Neural cell (in vitro differentiated cells): ENCODE results near the gene ACSS1.

Source experiments
- CTCF ChIP-seq: fragments of 450-650 bp; IDR thresholded peaks from 2 replicates; pipeline ENCODE4 v1.5.1; 2014; ENCODE audit warnings: antibody characterized with exemption, mild to moderate bottlenecking, moderate library complexity; ENCODE audit not compliant: poor library complexity, severe bottlenecking
- EP300 ChIP-seq: fragments of 450-650 bp; conservative IDR thresholded peaks from 2 replicates; pipeline ENCODE4 v1.6.1; 2014; ENCODE audit warnings: antibody characterized with exemption, mild to moderate bottlenecking, moderate library complexity; ENCODE audit not compliant: poor library complexity, severe bottlenecking
- EZH2 ChIP-seq: fragments of 200-600, 300-800 bp; shearing (Covaris generic), sonication (generic); IDR thresholded peaks from 2 replicates; pipeline ENCODE4 v1.6.1; 2014; ENCODE audit warnings: antibody characterized with exemption, low read length, borderline replicate concordance, mild to moderate bottlenecking; ENCODE audit not compliant: insufficient read depth, poor library complexity, severe bottlenecking
- MXI1 ChIP-seq: fragments of 450-650 bp; conservative IDR thresholded peaks from 2 replicates; pipeline ENCODE4 v1.6.1; 2014; ENCODE audit warnings: antibody characterized with exemption, mild to moderate bottlenecking; ENCODE audit not compliant: poor library complexity, severe bottlenecking
- POLR2AphosphoS5 ChIP-seq: IDR thresholded peaks from 2 replicates; pipeline ENCODE4 v1.6.1; 2012
- RAD21 ChIP-seq: fragments of 450-650 bp; conservative IDR thresholded peaks from 2 replicates; pipeline ENCODE4 v1.6.1; 2014; ENCODE audit warnings: antibody characterized with exemption, mild to moderate bottlenecking, moderate library complexity
- SMC3 ChIP-seq: fragments of 450-650 bp; conservative IDR thresholded peaks from 2 replicates; pipeline ENCODE4 v1.6.1; 2014; ENCODE audit warnings: antibody characterized with exemption, mild to moderate bottlenecking, moderate library complexity; ENCODE audit not compliant: poor library complexity
- TAF1 ChIP-seq: IDR thresholded peaks from 2 replicates; pipeline ENCODE4 v1.6.1; 2012; ENCODE audit warnings: low read depth
- TF ChIP-seq, protein P1 (sequence below): IDR thresholded peaks from 2 replicates; pipeline ENCODE4 v1.6.1; 2012; ENCODE audit warnings: borderline replicate concordance

GRCh38 chr20:24964506-24964840, 93.5 kb downstream of the ACSS1 start:
- no peak for TF ChIP-seq EP300
- TF ChIP-seq CTCF, result no peak
- no peak for TF ChIP-seq EZH2
- no peak for TF ChIP-seq POLR2AphosphoS5
- TF ChIP-seq, protein P1, sequence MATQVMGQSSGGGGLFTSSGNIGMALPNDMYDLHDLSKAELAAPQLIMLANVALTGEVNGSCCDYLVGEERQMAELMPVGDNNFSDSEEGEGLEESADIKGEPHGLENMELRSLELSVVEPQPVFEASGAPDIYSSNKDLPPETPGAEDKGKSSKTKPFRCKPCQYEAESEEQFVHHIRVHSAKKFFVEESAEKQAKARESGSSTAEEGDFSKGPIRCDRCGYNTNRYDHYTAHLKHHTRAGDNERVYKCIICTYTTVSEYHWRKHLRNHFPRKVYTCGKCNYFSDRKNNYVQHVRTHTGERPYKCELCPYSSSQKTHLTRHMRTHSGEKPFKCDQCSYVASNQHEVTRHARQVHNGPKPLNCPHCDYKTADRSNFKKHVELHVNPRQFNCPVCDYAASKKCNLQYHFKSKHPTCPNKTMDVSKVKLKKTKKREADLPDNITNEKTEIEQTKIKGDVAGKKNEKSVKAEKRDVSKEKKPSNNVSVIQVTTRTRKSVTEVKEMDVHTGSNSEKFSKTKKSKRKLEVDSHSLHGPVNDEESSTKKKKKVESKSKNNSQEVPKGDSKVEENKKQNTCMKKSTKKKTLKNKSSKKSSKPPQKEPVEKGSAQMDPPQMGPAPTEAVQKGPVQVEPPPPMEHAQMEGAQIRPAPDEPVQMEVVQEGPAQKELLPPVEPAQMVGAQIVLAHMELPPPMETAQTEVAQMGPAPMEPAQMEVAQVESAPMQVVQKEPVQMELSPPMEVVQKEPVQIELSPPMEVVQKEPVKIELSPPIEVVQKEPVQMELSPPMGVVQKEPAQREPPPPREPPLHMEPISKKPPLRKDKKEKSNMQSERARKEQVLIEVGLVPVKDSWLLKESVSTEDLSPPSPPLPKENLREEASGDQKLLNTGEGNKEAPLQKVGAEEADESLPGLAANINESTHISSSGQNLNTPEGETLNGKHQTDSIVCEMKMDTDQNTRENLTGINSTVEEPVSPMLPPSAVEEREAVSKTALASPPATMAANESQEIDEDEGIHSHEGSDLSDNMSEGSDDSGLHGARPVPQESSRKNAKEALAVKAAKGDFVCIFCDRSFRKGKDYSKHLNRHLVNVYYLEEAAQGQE, result no peak
- TF ChIP-seq SMC3, result no peak
- TF ChIP-seq TAF1, result no peak
- TF ChIP-seq RAD21, result no peak
- no peak for TF ChIP-seq MXI1
